NCI-H82 (cell line): ENCODE measurements around the gene SCN8A.

Experiments
- DNase-seq: peaks from one replicate; lab custom pipeline; 2025; lab: John Stamatoyannopoulos, UW

The SCN8A gene

DNA sequence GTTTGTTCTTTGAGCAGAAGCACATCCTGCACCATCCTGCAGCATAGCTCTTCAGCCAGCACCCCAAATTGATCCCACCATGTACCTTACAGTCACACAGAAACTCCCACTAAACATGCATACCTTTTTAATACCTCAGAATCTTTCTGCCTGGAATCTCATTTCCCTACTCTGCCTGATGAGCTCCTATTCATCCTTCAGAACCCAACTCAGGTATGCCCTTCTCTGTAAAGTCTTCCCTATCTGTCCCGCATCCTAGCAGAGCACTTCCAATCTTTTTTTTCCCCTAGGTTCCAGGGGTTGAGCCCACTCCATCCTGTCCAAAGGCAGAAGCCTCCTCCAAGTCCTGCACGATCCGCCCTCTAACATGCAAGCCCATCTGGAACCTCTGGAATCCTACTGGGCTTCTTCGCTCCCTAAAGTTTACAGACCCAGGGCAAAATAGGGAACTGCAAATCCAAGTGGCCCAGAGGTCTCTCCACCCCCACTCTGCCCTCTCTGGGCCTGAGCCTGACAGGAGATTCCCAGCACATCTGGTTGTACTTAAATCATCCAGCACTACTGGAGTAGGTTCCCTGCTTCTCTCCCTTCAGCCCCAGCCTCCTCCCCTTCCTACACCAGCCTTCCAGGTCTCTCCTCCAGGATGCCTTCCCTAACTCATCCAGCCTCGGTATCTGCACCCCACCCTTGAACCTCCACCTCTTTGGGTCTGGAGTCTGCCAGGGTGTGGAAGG lies 261.5 kb downstream of the SCN8A start:
- DNase-seq: no peak

GRCh38 chr12:51855586-51856428 lies 264.8 kb downstream of the SCN8A start:
- no peak for DNase-seq

DNA sequence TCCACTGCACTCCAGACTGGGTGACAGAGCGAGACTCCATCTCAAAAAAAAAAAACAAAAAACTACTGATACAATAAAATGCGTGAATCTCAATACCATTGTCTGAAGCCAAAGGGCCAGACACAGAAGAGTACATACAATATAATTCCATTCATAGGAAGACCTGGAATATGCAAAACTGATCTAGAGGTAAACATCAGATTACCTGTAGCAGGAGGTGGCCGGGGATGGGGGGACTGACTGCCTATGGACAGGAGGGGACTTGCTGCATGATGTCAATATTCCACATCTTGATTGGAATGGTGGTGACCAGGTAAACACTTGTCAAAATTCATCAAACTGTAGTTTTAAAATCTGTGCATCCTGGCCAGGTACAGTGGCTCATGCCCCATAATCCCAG lies 270.0 kb downstream of the SCN8A start:
- DNase-seq: no peak
